HG03064 (cell line): Measurements from ENCODE around the gene OLFM2.
"Not testable (repeated sequence)": the region's sequence is repeated elsewhere in the genome, so short reads cannot be mapped to it uniquely, and the experiment has no call there.

Experiments
- ATAC-seq: cut with Tn5 transposase; IDR thresholded peaks from one replicate; pipeline ENCODE4 v1.9.1; 2021; ENCODE audit warnings: low read depth; ENCODE audit not compliant: unreplicated experiment

OLFM2 gene

DNA sequence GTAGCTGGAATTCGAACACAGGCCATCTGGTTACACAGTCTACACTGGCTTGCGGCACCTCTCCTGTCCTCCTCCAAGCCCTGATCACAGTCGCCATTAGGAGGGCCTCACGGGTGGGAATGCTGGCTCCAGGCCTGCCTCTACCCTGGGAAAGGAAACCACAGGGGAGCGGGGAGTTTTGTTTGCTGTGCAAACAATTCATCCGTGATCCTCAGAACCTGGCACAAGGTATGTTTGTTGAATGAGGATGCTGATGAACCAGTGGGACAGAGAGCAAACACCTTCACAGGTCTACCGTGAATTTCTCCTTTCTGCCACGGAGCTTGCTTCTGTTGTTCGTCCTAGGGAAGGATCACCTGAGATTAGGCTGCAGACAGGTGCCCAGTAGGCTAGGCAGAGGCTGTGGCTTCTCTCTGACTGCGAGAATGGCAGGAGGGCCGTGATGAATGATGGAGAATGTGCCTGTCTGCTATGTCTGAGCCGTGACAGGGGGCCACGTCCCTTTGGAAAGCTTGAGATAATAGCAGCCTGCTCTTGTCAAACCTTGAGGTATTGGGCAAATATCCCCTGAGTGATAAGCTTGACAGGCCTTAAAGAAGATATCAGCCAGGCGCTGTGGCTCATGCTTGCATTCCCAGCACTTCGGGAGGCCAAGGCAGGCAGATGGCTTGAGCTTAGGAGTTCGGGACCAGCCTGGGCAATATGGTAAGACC lies 64.5 kb downstream of the OLFM2 start:
- no peak for ATAC-seq

DNA sequence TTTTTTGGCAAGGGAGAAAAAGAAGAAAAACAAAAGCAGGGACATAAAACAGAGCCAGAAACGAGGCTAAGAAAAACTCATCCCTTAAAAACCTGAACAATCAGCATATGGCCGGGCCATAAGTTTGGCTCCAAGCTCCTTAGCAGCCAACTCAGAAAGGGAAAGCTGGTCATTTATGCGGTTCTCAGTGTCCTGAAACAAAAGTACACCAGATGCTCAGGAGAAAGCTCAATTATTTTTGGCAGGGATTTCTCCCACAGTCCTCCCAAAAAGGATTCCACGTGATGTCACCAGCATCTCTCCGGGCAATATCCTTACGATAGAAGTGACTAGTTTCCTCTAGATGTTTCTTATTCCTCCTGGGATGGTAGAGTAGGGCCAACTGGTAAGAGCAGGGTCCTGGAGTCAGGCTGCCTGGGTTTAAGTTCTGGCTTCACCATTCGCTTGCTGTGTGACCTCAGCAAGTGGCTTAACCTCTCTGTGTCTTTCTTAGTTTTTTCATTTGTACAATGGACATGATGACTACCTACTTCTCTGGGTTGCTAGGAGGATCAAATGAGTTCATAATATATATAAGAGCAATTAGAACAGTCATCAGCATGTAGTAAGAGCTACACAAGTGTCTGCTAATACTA lies 67.2 kb downstream of the OLFM2 start:
- no peak for ATAC-seq

DNA sequence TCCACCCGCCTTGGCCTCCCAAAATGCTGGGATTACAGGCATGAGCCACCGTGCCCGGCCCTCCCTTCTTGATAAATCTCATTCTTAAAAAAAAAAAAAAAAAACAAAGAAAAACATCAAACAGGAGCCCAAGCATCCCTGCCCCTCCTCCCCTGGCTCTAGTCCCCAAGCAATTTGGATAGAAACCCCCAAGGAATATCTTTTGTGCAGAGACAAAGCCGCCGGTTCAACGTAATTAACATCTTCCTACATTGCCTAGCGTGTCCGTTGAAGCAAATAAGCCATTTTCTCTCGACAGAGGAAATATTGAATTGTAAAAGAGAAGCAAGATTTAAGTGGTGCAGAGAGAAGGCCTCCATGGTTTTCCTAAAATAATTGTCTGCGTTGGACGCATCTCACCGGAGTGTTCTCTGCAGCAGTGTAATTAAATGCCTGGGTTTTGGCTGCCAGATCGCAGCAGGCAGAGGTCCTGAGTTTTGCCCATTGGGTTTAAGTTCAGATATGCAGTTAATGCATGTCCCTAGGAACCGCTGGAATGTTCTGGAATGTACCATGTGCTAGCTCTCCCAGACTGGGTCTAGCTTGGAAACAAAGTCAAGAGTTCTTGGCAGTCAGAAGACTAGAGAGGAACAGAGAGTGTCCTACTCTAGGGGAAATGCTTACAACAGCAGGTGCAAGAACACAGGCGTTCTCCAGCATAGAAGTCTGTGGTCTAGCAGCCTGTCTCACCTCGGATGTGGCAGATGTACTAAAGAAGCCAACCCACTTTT lies 70.4 kb downstream of the OLFM2 start:
- ATAC-seq = no peak

DNA sequence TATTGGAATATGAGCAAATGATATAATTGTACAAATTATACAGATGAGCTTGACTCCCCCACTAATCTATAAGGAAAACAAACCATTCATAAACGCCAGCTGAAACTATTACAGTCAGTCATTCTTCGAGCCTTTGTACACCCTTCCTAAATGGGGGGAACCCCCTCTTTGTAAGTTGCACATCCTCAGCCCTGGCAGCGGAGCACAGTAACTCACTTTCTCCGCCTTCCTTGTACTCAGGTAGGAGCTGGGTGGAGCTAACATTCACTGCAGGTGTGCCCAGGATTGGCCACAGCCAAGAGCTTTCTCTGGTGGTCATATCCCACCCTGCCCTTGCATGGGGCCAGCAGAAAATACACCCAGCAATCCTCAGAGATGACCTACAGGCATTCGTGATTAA lies 72.6 kb downstream of the OLFM2 start:
- no peak for ATAC-seq

DNA sequence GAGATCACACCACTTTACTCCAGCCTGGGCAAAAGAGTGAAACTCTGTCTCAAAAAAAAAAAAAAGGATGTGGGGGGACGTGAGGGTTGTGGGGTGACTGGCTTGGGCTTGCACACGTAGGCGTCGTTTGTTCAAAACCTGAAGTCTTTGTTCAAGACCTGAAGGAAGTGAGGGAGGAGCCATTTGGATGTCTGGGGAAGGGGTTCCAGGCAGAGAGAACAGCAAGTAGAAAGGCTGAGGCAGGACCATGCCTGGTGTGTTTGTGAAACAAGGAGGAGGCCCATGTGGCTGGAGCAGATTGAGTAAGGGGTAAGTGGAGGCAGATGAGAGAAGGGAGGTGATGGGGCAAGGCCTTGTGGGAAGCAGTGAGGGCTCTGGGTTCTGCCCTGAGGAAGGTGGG lies 73.4 kb downstream of the OLFM2 start:
- ATAC-seq = no peak

DNA sequence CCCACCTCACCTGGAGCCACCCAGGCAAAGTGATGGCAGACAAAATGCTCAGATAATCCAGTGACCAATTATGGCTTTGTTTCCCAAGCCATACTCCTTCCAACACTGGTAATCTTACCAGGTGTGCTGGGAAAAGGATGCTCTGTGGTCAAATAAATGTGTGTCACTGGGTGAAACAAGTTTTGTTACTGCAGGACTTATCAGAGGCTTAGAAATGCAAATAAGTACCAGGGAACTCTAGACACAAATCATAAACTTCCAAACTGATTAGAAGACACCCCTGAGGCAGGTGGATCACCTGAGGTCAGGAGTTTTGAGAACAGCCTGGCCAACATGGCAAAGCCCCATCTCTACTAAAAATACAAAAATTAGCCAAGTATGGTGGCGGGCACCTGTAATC lies 74.8 kb downstream of the OLFM2 start:
- no peak for ATAC-seq

DNA sequence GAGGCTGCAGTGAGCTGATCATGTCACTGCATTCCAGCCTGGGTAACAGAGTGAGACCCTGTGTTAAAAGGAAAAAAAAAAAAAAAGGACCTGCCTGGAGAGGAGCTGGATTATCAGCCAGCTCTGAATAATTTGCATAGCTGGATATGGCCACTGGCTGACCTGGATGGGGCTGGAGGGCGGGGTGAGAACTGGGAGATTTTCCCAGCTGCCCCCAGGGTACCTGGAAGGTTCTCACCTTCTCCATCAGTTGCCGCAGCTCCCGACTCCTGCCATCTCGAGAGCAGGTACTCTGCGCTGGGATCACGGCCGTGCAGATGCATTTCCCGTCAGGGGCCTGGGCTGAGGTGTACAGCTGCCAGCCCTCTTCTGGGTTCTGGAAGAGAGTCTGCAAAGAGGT lies 75.9 kb downstream of the OLFM2 start:
- no peak for ATAC-seq

DNA sequence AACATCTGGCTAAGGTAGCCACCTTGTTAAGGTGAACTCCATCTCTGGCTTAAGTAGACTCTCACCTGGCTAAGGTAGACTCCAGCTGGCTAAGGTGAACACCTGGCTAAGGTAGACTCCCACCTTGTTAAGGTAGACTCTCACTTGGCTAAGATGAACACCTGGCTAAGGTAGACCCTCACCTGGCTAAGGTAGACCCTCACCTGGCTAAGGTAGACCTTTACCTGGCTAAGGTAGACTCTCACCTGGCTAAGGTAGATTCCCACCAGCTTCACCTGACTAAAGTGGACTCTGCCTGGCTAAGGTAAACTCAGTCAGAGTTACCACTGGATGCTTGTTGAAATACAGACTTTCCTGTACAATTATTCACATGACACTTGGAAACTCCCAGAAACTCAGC lies 77.5 kb downstream of the OLFM2 start:
- no peak for ATAC-seq

DNA sequence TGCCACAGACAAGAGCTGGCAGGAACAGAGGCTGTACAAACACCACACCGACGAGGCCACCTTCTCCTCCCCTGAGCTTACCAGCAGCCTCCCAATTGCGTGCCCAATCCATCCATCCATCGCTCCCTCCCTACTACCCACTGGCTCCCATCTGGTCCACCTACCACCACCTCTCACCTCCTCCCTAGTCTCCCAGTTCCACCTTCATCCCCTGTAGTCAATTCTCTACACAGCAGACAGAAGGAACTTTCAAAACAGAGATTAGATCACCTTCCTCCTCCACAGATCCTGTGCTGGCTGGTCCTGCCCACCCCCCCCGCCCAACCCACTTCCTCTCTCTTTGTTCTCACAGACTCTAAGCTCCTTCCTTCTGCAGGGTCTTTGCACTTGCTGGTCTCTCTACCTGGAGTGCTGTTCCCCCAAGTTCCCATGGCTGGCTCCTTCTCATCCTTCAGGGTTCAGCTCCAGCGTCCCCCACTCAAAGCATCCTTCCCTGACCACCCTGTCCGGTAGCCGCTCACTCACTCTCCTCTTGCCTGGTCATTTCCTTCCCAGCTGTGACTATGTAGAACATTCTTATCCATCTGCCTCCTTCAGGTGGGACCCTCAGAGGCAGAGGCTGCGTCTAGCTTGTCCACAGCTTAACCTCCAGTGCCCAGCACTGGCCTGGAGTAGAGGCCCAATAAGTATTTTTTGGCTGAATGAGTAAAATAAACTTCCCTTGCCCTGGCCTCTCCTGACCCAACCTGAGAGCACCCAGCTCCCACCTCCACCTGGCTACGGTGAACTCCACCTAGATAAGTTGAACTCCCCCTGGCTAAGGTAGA lies 78.2 kb downstream of the OLFM2 start:
- no peak for ATAC-seq

DNA sequence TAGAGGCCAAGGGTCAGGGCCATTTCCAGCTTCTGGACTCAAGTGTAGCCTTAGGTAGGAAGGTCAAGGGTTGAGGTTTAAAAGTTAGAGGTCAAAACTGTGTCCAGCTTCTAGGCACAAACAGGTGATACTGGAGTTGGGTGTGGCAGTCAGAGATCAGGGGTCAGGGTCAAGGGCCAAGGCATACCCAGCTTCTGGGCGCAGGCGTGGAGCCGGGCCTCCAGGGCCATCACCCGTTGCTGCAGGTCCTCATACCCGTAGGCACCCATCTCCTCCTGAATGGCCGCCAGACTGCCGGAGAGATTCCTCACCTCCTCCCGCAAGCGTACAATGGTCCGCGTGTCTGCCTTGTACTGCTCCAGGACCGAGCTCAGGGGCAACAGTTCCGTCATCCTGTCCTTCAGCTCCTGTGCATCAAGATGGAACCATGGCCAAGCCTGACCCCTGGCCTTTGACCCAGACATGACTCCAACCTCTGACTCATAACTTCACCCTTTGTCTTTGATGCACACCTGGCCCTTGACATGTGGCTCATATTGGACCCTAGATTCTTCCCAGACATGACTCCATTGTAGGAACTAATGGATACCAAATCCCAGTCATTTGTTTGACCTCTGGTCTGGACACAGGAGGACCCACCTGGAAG lies 79.1 kb downstream of the OLFM2 start:
- no peak for ATAC-seq

DNA sequence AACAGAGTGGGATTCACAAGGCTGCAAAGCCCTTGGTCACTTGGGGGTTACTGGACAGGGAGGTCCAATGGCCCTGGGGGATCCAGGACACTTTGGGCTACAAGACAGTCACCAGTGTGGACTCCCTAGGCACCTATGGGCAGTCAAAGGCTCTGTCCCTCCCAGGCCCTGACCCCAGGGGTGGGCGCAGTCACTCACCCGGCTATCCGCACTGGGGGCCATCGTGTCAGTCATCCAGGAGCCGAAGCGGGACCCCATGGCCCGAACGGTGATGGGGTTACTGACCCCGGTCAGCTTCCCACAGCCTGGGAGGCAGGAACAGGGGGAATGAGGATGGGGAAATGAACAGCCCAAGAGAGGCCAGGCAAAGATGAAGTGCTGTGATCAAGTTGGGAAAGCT lies 79.7 kb downstream of the OLFM2 start:
- ATAC-seq = no peak

DNA sequence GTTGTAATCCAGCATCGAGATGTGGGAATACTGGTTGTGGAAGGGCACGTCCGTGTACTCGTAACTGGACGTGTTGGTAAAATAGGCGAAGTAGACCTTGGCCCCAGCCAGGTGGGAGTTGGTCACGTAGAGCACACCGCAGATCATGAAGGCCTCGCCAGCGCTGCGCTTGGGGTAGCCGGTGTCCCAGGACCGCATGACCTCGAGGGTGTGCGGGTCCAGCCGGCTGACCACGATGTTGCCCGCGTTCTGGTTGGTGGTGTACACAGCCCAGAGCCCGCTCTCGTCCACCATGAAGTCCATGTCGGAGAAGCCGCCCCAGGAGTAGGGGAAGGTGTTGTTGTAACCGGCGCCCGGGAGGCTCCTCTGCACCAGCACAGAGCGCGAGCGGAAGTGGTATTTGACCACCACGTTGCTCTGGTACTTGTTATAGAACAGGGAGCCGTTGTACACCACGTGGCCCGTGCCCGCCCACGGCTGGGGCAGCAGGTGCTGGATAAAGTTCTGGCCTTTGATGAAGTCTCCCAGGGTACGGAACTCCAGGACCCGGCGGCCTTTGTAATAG lies 82.0 kb downstream of the OLFM2 start:
- no peak for ATAC-seq

DNA sequence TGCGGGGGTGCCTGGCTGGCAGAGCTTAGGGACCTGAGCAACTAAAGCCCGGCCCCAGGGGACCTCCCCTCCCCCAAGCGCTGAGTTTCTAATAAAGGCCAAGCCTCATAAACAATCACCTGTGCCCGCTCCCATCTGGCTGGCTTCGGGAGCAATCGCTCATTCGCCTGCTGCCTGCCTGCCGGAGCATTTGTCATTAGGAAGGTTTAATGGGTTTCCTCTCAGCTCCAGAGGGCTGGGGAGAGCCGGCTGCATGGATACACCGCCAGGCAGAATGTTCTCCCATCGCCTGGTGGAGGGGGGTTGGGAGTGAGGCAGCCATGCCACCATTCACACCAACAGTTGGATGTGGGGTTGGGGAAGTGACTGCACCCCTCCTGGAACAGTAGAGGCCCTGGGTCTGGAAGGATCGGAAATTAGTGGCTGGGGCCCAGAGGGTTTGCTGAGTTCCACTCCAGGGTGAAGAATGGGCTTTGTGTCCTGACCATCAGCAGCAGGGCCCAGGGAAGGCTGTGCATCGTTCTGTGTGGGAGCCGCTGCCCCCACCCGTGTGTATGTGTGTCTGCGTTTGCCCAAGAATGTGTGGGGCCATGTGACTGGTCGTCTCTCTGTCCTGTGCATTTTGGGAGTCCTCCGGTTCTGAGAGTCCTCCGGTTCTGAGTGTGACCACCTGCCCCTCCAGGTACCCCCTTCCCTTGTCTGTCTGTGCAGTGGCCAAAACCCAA lies 85.9 kb downstream of the OLFM2 start:
- ATAC-seq = no peak

DNA sequence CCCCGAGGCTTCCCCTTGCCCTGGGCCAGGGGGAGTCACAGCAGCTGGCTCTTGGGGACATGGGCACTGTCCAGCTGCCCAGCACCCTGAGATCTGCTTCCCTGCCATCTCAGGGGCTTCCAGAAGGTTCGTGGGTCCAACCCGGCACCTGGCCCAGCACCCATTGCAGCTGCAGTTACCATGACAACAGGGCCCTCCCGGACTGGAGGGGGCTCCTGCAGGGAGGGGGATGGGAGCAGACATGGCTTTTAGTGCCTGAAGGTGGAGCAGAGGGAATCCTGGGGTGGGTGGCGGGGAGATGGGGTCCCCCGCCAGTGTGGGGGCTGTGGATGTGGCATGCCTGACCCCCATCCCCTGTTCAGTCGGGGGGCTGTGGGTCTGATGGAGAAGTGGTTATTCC lies 86.5 kb downstream of the OLFM2 start:
- no peak for ATAC-seq

DNA sequence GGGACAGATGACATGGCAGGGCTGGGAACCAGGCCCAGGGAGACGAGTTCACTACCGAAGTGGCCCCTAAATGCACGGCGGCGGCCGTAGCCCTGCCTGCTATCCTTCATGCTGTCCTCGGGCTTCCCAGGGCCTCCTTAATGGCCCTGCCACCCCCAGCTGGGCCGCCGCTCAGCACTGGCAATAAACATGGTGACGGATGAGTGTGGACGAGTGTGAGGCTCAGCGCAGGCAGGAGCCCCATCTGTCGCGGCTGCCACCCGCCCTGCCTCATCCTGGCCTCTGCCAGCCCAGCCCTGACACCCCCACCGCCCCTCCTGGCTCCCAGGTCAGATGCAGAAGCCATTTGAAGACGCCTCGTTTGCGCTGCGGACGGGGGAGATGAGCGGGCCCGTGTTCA lies 87.6 kb downstream of the OLFM2 start:
- ATAC-seq = no peak

DNA sequence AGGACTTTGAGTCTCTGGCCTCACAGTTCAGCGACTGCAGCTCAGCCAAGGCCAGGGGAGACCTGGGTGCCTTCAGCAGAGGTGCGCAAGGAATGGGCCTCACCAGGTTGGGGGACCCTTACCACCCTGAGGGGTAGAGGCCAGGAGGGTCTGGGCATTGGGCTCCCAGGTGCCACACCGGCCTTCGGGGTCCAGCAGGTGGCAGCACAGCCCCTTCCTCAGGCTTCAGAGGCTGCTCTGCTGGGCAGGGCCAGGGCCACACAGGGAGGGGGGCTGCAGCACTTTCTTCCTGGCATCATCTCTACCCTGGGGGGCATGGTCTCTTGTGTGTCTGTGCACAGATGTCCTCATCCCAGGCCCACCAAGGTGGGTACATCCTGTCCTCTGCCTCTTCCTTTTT lies 88.3 kb downstream of the OLFM2 start:
- ATAC-seq = no peak

DNA sequence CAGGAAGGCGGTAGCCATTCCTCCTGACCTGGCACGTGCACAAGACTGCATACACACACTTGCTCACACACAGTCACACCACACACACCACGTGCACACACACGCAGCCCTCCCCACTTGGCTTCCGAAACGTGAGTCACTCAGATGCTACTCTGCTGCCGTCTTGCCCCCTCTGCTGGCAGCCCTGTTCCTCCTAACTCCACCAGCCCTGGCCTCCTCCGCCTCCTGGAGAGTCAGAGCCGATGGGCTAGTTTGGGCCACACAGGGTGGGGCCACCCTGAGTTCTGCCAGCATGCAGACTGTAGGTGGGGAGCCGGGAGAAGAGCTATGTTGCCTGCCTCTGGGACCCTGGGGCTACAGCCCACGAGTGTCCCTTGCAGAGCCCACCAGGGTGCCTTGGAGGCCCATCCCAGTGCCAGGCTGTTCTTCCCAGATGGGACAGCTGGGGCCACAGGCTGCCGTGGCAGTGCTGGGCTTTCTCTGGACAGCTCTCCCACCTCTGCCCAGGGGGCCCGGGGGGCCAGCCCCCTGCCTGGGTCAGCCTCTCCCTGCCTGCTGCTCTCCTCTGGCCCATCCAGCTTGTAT lies 89.1 kb downstream of the OLFM2 start:
- ATAC-seq = no peak

DNA sequence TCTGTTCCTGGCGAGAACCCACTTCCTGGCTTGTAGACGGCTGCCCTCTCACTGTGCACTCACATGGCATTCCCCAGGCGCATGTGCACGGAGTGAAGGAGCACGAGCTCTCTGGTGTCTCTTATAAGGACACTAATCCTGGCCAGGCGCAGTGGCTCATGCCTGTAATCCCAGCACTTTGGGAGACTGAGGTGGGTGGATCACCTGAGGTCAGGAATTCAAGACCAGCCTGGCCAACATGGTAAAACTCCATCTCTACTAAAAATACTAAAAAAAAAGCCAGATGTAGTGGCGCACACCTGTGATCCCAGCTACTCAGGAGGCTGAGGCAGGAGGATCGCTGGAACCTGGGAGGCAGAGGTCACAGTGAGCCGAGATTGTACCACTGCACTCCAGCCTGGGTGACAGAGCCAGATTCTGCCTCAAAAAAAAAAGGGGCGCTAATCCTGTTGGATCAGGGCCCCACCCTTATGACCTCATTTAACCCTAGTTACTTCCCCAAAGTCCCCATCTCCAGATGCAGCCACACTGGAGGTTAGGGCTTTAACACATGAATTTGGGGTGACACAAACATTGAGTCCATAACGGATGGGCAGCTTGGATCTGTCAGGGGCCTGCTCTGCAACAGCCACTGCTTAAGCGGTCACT lies 92.6 kb downstream of the OLFM2 start:
- ATAC-seq = not testable (repeated sequence)
